Neuronal stem cell (in vitro differentiated cells): ENCODE data around the gene PMM1.

Experiments
- DNase-seq: peaks from one replicate; pipeline ENCODE4 v3.0.0-alpha.2; 2013; ENCODE audit warnings: low spot score
- H2AFZ ChIP-seq: one replicate; pipeline ENCODE4 v1.6.1; 2013; ENCODE audit warnings: mild to moderate bottlenecking, low read length, inconsistent platforms
- H2AK5ac ChIP-seq: 2 replicates; pipeline ENCODE4 v1.6.1; 2013; ENCODE audit warnings: low read depth, mild to moderate bottlenecking, inconsistent platforms, low read length, moderate library complexity, mixed read lengths
- H2BK120ac ChIP-seq: 2 replicates; pipeline ENCODE4 v1.6.1; 2013; ENCODE audit warnings: low read depth, mild to moderate bottlenecking, inconsistent platforms, low read length, moderate library complexity, mixed read lengths
- H2BK12ac ChIP-seq: one replicate; pipeline ENCODE4 v1.6.1; 2013; ENCODE audit warnings: low read length, inconsistent platforms
- H2BK15ac ChIP-seq: 2 replicates; pipeline ENCODE4 v1.6.1; 2013; ENCODE audit warnings: mild to moderate bottlenecking, low read length, inconsistent platforms, mixed read lengths
- H2BK5ac ChIP-seq: one replicate; pipeline ENCODE4 v1.6.1; 2013; ENCODE audit warnings: inconsistent platforms, mild to moderate bottlenecking, low read length, moderate library complexity
- H3K14ac ChIP-seq: one replicate; pipeline ENCODE4 v1.6.1; 2013; ENCODE audit warnings: low read length, inconsistent platforms
- H3K18ac ChIP-seq: 2 replicates; pipeline ENCODE4 v1.6.1; 2013; ENCODE audit warnings: low read length, inconsistent platforms
- H3K23ac ChIP-seq: 2 replicates; pipeline ENCODE4 v1.6.1; 2013; ENCODE audit warnings: low read depth, mild to moderate bottlenecking, mixed read lengths, low read length, inconsistent platforms; ENCODE audit not compliant: poor library complexity
- H3K27ac ChIP-seq: replicated peaks from 3 replicates; pipeline ENCODE4 v1.5.1; 2013; ENCODE audit warnings: low read length, inconsistent platforms
- H3K27me3 ChIP-seq, 3 experiments: 2 replicates each; pipeline ENCODE4 v1.6.1; 2013; ENCODE audit warnings: low read length in 3 of 3, mild to moderate bottlenecking in 2 of 3, inconsistent platforms in 1 of 3, low read depth in 1 of 3, mixed read lengths in 1 of 3, moderate library complexity in 1 of 3; ENCODE audit not compliant: control insufficient read depth in 3 of 3, insufficient read depth in 3 of 3
- H3K36me3 ChIP-seq, 2 donors: replicated peaks in 1 of 2; 2 replicates each; pipeline ENCODE4 v1.6.1; 2013; ENCODE audit warnings: low read length in 2 of 2; ENCODE audit not compliant: control insufficient read depth in 2 of 2, insufficient read depth in 2 of 2
- H3K4ac ChIP-seq: 2 replicates; pipeline ENCODE4 v1.6.1; 2013; ENCODE audit warnings: inconsistent platforms, mild to moderate bottlenecking, low read length, moderate library complexity
- H3K4me1 ChIP-seq, 2 donors: 1 replicate in 1 of 2; 2 replicates in 1 of 2; pipeline ENCODE4 v1.6.1; 2013; ENCODE audit warnings: low read length in 2 of 2, low read depth in 1 of 2; ENCODE audit not compliant: control insufficient read depth in 2 of 2, insufficient read depth in 1 of 2
- H3K4me2 ChIP-seq: one replicate; pipeline ENCODE4 v1.6.1; 2013; ENCODE audit warnings: mild to moderate bottlenecking, low read length, inconsistent platforms; ENCODE audit not compliant: insufficient read depth, poor library complexity, severe bottlenecking
- H3K4me3 ChIP-seq, 2 donors: 2 replicates each; pipeline ENCODE4 v1.5.1; 2013; ENCODE audit warnings: low read length in 2 of 2, mild to moderate bottlenecking in 2 of 2, inconsistent platforms in 1 of 2, moderate library complexity in 1 of 2
- H3K79me1 ChIP-seq: one replicate; pipeline ENCODE4 v1.6.1; 2013; ENCODE audit warnings: low read depth, mild to moderate bottlenecking, inconsistent platforms, low read length, moderate library complexity
- H3K9ac ChIP-seq: one replicate; pipeline ENCODE4 v1.6.1; 2013; ENCODE audit warnings: mild to moderate bottlenecking, low read depth, low read length, inconsistent platforms; ENCODE audit not compliant: poor library complexity
- H3K9me3 ChIP-seq, 2 donors: replicated peaks in 1 of 2; 2 replicates each; pipeline versions ENCODE3 to v1.6.1; 2013; ENCODE audit warnings: low read length in 2 of 2, mild to moderate bottlenecking in 2 of 2, inconsistent platforms in 1 of 2, low read depth in 1 of 2, mixed read lengths in 1 of 2, moderate library complexity in 1 of 2; ENCODE audit not compliant: control insufficient read depth in 2 of 2, insufficient read depth in 1 of 2
- H4K8ac ChIP-seq: one replicate; pipeline ENCODE4 v1.6.1; 2013; ENCODE audit warnings: low read depth, mild to moderate bottlenecking, inconsistent platforms, low read length, moderate library complexity
- H4K91ac ChIP-seq: one replicate; pipeline ENCODE4 v1.6.1; 2013; ENCODE audit warnings: low read length, low read depth, mild to moderate bottlenecking, inconsistent platforms; ENCODE audit not compliant: poor library complexity
- WGBS, 2 donors: extraction: QIAGEN DNeasy Blood & Tissue Kit; methylation state at CpG; one replicate each; pipeline ENCODE4 v1.1.7; 2013; ENCODE audit warnings: missing lambda C conversion rate in 2 of 2, mixed read lengths in 1 of 2; ENCODE audit not compliant: insufficient read length in 2 of 2, insufficient replicate concordance in 1 of 2; ENCODE audit errors: extremely low coverage in 2 of 2; 5-methylcytosine and 5-hydroxymethylcytosine counted together

The PMM1 gene

GRCh38 chr22:41551877-41552582, 37.6 kb downstream of the PMM1 start:
- Histone ChIP-seq H2BK5ac (no peak overlapping the region), H2BK12ac (no peak overlapping the region), H3K27ac (no peak overlapping the region), H3K4me3 (no peak overlapping the region), H2AK5ac (peak overlapping the region; percentile 1), H3K14ac (no peak overlapping the region), H3K4me1 (peaks cover 4 to 11% of the 10 kb centered on the region in 2 donors), H3K9ac (no peak overlapping the region), H3K9me3 (no peaks in the 10 kb centered on the region), H2BK120ac (no peak overlapping the region), H2BK15ac (no peak overlapping the region), H3K18ac (peak overlapping the region; percentile 62), H2AFZ (peak overlapping the region; percentile 52), H3K79me1 (no peaks in the 10 kb centered on the region), H4K91ac (no peak overlapping the region), H3K4ac (no peak overlapping the region), H3K4me2 (no peak overlapping the region), H3K27me3 (no peaks in the 10 kb centered on the region), H4K8ac (no peak overlapping the region), H3K36me3 (no peaks in the 10 kb centered on the region), H3K23ac (no peak overlapping the region)
- WGBS, 2 donors: no CpG with 5 or more reads among the region's 11 CpGs
- DNase-seq: no peak

GRCh38 chr22:41550952-41551491, 38.6 kb downstream of the PMM1 start:
- Histone ChIP-seq H3K9ac (no peak overlapping the region), H2BK120ac (no peak overlapping the region), H4K91ac (no peak overlapping the region), H2AFZ (no peak overlapping the region), H3K14ac (no peak overlapping the region), H3K27me3 (no peaks in the 10 kb centered on the region), H3K79me1 (no peaks in the 10 kb centered on the region), H4K8ac (no peak overlapping the region), H3K36me3 (no peaks in the 10 kb centered on the region), H2BK5ac (no peak overlapping the region), H3K23ac (no peak overlapping the region), H2AK5ac (no peak overlapping the region), H3K4me3 (no peak overlapping the region), H2BK15ac (no peak overlapping the region), H3K4ac (no peak overlapping the region), H2BK12ac (no peak overlapping the region), H3K4me1 (peaks cover 2 to 8% of the 10 kb centered on the region in 2 donors), H3K4me2 (no peak overlapping the region), H3K9me3 (no peaks in the 10 kb centered on the region), H3K18ac (no peak overlapping the region), H3K27ac (no peak overlapping the region)
- no CpG with 5 or more reads among the region's 12 CpGs for WGBS, 2 donors
- no peak for DNase-seq

GRCh38 chr22:41548830-41549211, 40.8 kb downstream of the PMM1 start:
- Histone ChIP-seq H3K4me3 (no peak overlapping the region), H3K4me1 (peaks cover 7 to 13% of the 10 kb centered on the region in 2 donors), H3K27ac (no peak overlapping the region), H3K23ac (no peak overlapping the region), H4K91ac (no peak overlapping the region), H3K9ac (no peak overlapping the region), H3K36me3 (no peaks in the 10 kb centered on the region), H2BK12ac (no peak overlapping the region), H3K14ac (no peak overlapping the region), H3K4ac (no peak overlapping the region), H2AK5ac (no peak overlapping the region), H4K8ac (no peak overlapping the region), H2BK5ac (no peak overlapping the region), H2BK120ac (no peak overlapping the region), H3K27me3 (no peaks in the 10 kb centered on the region), H3K79me1 (peaks cover 4% of the 10 kb centered on the region), H2AFZ (no peak overlapping the region), H3K4me2 (no peak overlapping the region), H2BK15ac (no peak overlapping the region), H3K18ac (no peak overlapping the region), H3K9me3 (no peaks in the 10 kb centered on the region)
- WGBS, 2 donors: no CpG with 5 or more reads among the region's 5 CpGs
- DNase-seq: no peak

GRCh38 chr22:41544671-41545476, 44.8 kb downstream of the PMM1 start:
- H3K79me1 ChIP-seq: peaks cover 10% of the 10 kb centered on the region
- H3K4me3 ChIP-seq: peak overlapping the region in 1 of 2 donors; percentile 61
- H3K27ac ChIP-seq: no peak overlapping the region
- no peak overlapping the region for H3K23ac ChIP-seq
- DNase-seq: no peak
- no peaks in the 10 kb centered on the region for H3K27me3 ChIP-seq
- peak overlapping the region; percentile 48 for H3K4me2 ChIP-seq
- H2AK5ac ChIP-seq: no peak overlapping the region
- H3K9me3 ChIP-seq: no peaks in the 10 kb centered on the region
- H2BK12ac ChIP-seq: no peak overlapping the region
- H3K18ac ChIP-seq: no peak overlapping the region
- H2BK5ac ChIP-seq: no peak overlapping the region
- no peak overlapping the region for H3K9ac ChIP-seq
- no peak overlapping the region for H3K14ac ChIP-seq
- WGBS, 2 donors: no CpG with 5 or more reads among the region's 21 CpGs
- peaks cover 9 to 22% of the 10 kb centered on the region in 2 donors for H3K36me3 ChIP-seq
- no peak overlapping the region for H2BK15ac ChIP-seq
- H4K91ac ChIP-seq: no peak overlapping the region
- peak overlapping the region; percentile 63 for H2AFZ ChIP-seq
- H3K4me1 ChIP-seq: peaks cover 10 to 11% of the 10 kb centered on the region in 2 donors
- H3K4ac ChIP-seq: no peak overlapping the region
- H4K8ac ChIP-seq: no peak overlapping the region
- no peak overlapping the region for H2BK120ac ChIP-seq
